ENCODE data around the gene THOC5. TPM values are rescaled to one million over a fixed set of nuclear protein-coding genes. Genes with fewer than 3 reads are reported as not detected.
A peak's percentile ranks its signal among the peaks of the same experiment; 100 is the strongest.

The THOC5 gene
- total and polyA plus RNA-seq, 8 donors, result 32.7 to 44.2 (median 38.3) TPM

DNA sequence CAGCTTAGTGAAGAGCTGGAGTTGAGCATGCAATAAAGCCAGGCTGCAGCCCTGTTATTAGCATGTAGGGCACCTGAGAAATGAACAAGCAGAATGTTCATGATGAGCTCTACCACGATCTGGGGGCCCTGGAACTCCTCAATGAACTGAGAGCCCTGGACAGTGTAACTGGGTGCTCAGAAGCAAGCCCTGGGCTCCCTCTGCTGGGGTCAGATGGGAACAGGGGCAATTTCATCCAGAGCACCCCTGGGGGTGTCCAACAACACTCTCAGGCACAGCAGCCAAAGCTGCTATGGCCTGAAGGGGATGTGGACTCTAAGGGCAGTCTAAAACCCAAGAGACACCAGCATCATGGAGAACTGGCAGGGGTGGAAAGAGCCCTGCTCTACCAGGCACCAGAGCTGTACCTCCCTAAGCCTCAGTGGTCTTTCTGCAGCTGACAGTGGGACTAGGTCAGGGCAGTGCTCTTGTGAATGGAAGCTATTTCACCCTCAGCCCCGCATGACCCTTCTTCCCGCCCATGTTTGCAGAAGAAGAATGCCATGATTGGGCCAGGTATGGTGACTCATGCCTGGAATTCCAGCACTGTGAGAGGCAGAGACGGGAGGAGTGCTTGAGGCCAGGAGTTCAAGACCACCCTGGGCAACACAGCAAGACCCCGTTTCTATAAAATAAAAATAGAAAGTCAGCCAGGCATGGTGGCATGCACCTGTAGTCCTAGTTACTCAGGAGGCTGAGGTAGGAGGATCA is 28.9 kb downstream of the THOC5 start:
- Histone ChIP-seq H3K4me3 (no peak overlapping the region), H3K36me3 (peaks cover 0 to 100% of the 10 kb centered on the region in 2 donors), H3K27me3 (no peaks in the 10 kb centered on the region), H3K4me1 (no peaks in the 10 kb centered on the region), H3K9me3 (no peaks in the 10 kb centered on the region), H3K27ac (no peak overlapping the region)
- TF ChIP-seq CTCF (IDR thresholded peaks at IDR 0.05), result peak in 1 of 2 donors; percentile 15
- intact Hi-C loops (cut with DNase I), result no loop called here
- peak; percentile 73 for ATAC-seq
- peak in 1 of 4 donors; percentile 4 for DNase-seq

GRCh38 chr22:29523761-29524160 is 29.8 kb downstream of the THOC5 start:
- intact Hi-C loops (cut with DNase I), result no loop called here
- no peaks in the 10 kb centered on the region for H3K27me3 ChIP-seq
- DNase-seq, result no peak
- no peak for ATAC-seq
- H3K4me3 ChIP-seq, result no peak overlapping the region
- TF ChIP-seq CTCF (IDR thresholded peaks at IDR 0.05), result no peak
- peaks cover 0 to 100% of the 10 kb centered on the region in 2 donors for H3K36me3 ChIP-seq
- H3K4me1 ChIP-seq, result no peaks in the 10 kb centered on the region
- no peak overlapping the region for H3K27ac ChIP-seq
- H3K9me3 ChIP-seq, result no peaks in the 10 kb centered on the region

DNA sequence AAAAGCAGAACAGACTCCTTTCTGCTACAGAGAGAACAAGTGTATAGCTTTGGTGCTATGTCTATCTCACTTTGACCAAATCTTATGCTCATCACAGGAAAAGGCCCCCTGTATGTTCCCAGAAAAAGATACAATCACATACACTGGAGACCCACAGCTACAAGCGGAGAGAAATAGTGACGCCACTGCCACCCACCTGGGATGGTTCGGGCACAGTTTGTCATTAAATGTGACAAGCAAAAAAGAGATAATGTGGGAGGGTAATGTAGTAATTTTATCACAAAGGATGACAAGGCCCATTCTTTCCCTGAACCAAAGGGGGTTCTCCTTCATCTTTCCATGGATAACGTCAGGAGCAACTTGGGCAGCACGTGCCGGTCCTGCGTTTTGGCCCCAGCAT is 32.0 kb downstream of the THOC5 start:
- H3K4me3 ChIP-seq, result no peak overlapping the region
- ATAC-seq (no peak), DNase-seq (no peak)
- H3K36me3 ChIP-seq, result peaks cover 0 to 100% of the 10 kb centered on the region in 2 donors
- H3K4me1 ChIP-seq, result no peaks in the 10 kb centered on the region
- intact Hi-C loops (cut with DNase I), result no loop called here
- no peaks in the 10 kb centered on the region for H3K27me3 ChIP-seq
- TF ChIP-seq CTCF (IDR thresholded peaks at IDR 0.05), result no peak
- no peak overlapping the region for H3K27ac ChIP-seq
- H3K9me3 ChIP-seq, result no peaks in the 10 kb centered on the region

- intact Hi-C loops (cut with DNase I), result no loop called here
- no peak overlapping the region for H3K27ac ChIP-seq
- DNase-seq (no peak), ATAC-seq (no peak)
- no peak for TF ChIP-seq CTCF (IDR thresholded peaks at IDR 0.05)
- H3K4me3 ChIP-seq, result no peak overlapping the region
- H3K4me1 ChIP-seq, result no peaks in the 10 kb centered on the region
- no peaks in the 10 kb centered on the region for H3K27me3 ChIP-seq
- peaks cover 0 to 100% of the 10 kb centered on the region in 2 donors for H3K36me3 ChIP-seq
- H3K9me3 ChIP-seq, result no peaks in the 10 kb centered on the region
Observed at GRCh38 chr22:29520851-29521250, 32.7 kb downstream of the THOC5 start.

DNA sequence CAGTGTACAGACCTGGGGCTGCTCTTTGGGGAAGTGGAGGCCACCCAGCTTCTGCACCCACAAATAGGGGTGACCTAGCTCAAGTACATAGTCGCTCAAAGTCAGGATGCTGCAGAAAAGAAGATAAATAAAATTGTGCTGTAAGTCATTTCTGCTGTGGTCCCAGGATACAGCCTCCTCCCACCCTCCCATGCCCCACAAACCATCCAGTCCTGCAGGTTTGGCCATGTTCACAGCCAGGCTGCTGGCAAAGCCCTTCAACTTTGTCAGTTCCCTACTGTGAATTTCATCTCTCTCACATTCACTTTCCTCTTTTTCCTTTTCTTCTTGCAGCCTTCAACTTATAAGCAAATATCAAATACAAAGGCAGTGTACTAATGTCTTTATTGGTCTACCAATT is 33.6 kb downstream of the THOC5 start:
- H3K36me3 ChIP-seq, result peaks cover 0 to 100% of the 10 kb centered on the region in 2 donors
- DNase-seq, result no peak
- ATAC-seq, result no peak
- no peaks in the 10 kb centered on the region for H3K9me3 ChIP-seq
- intact Hi-C loops (cut with DNase I), result no loop called here
- TF ChIP-seq CTCF (IDR thresholded peaks at IDR 0.05), result no peak
- no peaks in the 10 kb centered on the region for H3K4me1 ChIP-seq
- no peak overlapping the region for H3K4me3 ChIP-seq
- H3K27me3 ChIP-seq, result no peaks in the 10 kb centered on the region
- H3K27ac ChIP-seq, result no peak overlapping the region

Data from left lung (tissue), 10 donors.